HG03520 (cell line): Measurements from ENCODE around the gene CX3CL1.

Source experiments
- ATAC-seq: cut with Tn5 transposase; IDR thresholded peaks from one replicate; pipeline ENCODE4 v1.9.1; 2021; ENCODE audit warnings: mild to moderate bottlenecking, moderate library complexity; ENCODE audit not compliant: unreplicated experiment

Gene CX3CL1

GRCh38 chr16:57403965-57404817 is 31.9 kb downstream of the CX3CL1 start, which contains the start of gene CCL17:
TSS of gene CCL17 (plus strand) at chr16:57404767. CDS start at chr16:57413933, 9,166 bp downstream.
- ATAC-seq: no peak

DNA sequence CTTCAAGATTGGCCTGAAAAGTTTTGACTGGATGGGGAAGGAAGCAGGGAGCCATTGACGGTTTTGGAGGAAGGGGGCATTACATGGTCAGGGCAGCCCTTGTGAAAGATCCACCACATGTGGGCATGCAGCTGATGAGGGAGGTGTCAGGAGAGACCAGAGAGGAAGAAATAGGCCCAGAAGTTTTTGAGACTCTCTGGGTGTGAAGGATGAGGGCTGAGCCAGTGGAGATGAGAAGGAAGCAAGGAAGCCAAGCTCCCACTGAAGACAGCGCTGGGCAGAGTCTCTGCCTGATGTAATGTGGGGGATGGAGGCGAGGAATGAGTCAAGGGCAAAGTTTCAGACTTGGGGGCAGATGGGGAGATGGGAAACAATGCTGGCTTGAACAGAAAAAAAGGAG is 32.8 kb downstream of the CX3CL1 start:
- ATAC-seq: no peak

GRCh38 chr16:57406881-57407280 is 34.6 kb downstream of the CX3CL1 start:
- no peak for ATAC-seq

GRCh38 chr16:57407521-57408353 is 35.4 kb downstream of the CX3CL1 start:
- no peak for ATAC-seq

GRCh38 chr16:57409065-57409464 is 36.8 kb downstream of the CX3CL1 start:
- no peak for ATAC-seq

DNA sequence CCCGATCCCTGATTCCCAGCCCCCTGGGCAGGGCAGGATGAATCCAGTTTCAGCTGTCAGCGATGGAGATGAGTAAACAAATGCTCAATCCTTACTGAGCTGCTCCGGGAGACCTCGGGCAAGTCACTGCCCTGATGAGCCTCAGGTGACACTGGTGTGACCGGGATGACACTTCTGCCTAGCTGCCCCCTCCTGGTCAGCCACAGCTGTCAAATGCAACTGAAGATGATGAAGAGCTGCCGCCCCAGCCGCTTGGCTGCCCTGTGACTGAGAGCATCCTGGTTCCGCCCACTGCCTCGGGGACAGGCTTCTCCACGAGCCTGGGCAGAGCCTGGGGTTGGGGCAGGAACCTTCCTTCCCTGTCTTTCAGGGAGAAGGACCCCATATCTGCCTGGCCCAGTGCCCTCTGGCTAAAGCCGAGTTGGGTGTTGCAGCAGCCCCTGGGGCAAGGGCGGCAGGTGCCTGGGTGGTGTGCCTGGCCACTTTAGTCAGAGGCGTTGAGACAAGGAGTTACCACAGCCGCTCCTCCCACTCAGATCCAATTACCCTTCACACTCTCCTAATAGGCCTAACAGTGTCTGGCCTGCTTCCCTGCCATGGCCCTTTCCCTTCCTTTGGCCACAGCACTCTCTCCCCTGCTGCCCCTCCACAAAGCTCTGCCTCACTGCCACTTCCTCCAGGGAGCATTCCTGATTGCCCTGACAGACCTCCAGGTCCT is 37.7 kb downstream of the CX3CL1 start:
- ATAC-seq: no peak

- ATAC-seq: no peak
Measured at GRCh38 chr16:57411362-57411976, 39.2 kb downstream of the CX3CL1 start.

DNA sequence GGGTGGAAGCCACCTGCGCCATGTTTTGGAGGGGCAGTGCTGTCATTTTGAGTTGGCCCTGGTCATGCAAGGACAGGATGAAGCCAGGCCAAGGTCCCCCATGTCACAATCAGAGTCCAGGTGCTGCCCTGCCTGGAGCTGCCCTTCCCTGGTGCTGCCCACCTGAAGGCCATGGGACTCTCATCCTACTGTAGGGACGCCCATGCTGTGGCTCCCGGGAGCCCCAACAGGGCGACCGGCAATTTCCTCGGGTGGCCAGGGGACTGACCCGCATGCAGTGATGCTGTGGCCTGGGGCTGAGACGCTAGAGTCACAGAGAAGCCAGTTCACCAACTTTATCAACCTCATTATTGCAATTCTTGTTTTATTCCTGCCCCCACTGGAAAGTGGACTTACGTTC is 40.3 kb downstream of the CX3CL1 start:
- ATAC-seq: no peak

GRCh38 chr16:57413301-57413730 is 41.0 kb downstream of the CX3CL1 start:
- peak; percentile 84 for ATAC-seq

DNA sequence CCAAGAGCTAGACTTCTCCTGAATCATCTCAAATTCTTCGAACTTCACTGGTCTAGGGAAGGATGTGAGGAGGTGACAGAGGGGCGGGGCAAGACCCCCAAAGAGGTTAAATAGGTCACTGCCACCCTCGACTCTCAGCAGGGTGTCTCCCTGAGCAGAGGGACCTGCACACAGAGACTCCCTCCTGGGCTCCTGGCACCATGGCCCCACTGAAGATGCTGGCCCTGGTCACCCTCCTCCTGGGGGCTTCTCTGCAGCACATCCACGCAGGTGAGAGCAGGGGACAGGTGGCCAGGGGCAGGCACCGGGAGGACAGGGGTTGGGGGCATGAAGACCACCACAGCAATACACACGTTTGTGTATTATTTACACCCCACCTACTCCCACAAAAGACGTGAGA is 41.4 kb downstream of the CX3CL1 start:
- no peak for ATAC-seq

GRCh38 chr16:57416084-57416483 is 43.8 kb downstream of the CX3CL1 start:
- no peak for ATAC-seq

DNA sequence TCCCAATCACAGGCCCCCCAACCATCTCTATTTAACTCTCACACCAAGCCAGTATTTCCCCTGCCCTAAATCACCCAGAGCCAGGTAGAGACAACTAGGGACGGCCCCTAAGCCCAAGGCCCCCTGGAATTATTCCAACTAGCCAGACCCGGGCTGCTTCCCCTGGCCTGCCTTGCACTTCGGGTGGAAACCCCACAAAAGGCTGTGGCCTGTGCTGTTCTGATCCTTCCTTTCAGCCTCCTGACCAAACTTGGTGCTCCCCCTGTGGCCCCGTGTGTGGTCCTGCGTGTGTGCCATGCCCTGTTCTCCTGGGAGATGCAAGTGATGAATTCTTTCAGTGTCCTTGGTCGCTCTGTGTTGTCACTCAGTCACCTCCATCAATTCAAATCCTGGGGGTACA is 47.2 kb downstream of the CX3CL1 start:
- no peak for ATAC-seq

DNA sequence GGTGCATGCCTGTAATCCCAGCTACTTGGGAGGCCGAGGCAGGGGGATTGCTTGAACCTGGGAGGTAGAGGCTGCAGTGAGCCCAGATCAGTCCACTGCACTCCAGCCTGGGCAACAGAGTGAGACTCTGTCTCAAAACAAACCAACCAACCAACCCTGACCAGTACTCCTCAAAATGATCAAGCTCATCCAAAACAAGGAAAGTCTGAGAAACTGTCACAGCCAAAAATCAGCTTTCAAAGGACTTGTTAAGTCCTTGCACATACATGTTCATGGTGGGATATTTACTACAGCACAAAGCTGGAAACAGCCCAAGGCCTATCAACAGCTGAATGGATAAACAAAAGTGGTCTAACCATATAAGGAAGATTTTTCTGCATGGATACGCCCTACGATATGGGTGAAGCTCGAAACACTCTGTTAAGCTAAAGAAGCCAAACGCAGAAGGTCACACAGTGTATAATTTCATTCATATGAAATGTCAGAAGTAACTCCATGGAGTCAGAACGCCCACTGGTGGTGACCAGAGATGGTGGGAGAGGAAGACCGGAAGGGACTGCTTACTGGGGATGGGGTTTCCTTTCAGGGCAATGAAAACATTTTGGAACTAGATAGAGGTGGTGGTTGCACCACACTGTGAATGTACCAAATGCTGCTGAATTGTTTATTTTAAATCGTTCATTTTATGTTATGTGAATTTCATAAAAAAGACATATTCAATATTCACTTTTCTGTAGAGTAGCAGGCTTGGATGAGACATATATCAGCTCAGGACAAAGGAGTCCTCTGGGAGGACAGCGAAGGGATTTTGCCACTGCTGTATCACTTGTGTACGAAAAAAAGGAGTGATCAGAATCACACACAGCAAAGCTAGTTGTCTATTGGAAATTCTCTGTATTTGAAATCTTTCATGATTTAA is 50.0 kb downstream of the CX3CL1 start:
- ATAC-seq: no peak

DNA sequence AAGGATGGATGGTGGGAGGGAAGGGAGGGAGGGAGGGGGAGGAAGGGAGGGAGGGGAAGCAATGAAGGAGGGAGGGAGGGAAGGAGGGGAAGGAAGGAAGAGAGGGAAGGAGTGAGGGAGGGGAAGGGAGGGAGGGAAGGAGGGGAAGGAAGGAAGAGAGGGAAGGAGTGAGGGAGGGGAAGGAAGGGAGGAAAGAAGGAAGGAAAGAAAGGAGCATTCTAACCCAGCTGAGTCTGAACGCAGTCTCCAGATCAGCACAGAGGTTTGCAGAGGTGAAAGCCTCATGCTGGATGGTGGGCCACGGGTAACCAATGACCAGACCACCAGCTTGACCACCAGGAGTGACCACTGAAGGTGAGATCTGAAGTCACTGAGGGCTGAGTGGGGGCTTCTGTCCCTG is 50.9 kb downstream of the CX3CL1 start:
- no peak for ATAC-seq

DNA sequence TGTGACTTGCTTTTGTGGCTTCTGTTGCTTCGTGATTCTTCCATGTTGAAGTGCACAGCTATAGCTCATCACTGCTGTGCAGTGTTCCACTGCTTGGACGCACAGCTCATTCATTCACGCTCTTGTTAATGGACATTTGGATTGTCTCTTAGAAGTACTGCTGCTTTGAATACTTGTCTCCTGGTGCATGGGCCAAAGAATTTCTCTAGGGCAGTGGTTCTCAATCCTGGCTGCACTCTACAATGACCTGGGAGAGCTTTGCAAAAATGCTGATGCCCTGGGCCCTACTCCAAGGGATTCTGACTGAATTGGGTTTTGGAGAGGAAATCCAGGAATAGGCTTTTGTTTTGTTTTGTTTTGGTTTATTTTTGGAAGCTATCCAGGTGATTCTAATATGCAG is 52.3 kb downstream of the CX3CL1 start:
- no peak for ATAC-seq

GRCh38 chr16:57426356-57426755 is 54.1 kb downstream of the CX3CL1 start:
- ATAC-seq: no peak

DNA sequence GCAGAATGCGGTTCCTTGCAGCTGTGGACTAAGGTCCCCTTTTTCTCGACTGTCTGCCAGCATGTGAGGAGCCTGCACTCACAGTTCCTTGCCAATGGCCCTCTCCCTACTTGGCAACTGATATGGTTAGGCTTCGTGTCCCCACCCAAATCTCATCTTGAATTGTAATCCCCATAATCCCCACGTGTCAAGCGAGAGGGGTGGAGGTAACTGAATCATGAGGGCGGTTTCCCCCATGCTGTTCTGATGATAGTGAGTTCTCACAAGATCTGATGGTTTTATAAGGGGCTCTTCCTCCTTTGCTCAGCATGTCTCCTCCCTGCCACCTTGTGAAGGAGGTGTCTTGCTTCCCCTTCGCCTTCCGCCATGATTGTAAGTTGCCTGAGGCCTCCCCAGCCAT is 55.0 kb downstream of the CX3CL1 start:
- no peak for ATAC-seq

DNA sequence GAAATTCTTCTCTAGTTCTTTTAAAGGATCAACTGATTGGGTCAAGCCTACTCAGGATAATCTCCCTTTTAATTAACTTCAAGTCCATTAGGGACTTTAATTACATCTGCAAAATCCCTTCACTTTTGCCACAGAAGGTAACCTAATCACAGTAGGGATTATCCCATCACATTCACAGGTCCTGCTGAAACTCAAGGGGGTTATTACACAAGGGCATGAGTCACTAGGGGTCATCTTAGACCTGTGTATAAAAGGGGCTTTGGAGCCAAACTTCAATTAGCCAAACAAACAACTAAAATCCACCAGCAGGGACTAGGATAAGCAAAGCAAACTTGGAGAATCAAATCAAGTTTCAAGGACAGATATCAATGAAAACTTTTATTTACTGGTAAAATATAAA is 55.5 kb downstream of the CX3CL1 start:
- no peak for ATAC-seq

DNA sequence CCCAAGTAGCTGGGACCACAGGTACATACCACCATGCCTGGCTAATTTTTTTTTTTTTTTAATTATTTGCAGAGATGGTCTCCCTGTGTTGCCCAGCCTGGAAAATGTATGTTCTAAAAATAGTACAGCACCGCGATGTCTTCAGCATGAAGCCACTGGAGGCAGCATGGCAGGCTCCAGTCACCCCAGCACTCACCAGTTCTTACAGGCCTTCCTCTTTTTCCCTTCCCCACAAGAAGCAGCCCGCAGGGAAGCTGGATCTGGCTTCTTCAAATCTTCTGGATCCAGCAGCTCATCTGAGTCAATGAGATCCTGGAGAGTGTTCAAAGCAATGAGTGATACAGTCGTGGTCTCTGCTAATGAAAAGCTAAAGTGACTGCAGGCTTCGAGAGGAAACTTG is 58.7 kb downstream of the CX3CL1 start:
- ATAC-seq: no peak

DNA sequence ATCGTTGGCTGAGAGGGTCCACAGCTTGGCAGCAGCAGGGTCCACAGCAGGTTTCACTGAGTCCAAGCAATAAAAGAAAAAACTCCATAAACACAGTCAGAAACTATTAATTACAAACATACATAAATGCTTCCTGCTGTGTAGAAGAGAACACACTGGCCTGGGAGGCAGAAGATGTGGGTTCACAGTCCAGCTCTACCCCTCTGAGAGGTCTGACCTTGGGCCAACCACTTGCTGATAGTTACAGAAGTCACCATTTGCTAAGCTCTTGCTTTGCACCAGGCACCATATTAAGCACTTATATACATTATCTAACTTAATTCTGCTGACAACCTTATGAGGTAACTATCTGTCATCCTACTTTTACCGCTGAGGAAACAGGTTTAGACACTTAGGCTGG is 60.2 kb downstream of the CX3CL1 start:
- ATAC-seq: no peak
